ENCODE data around the gene MYL4.

MYL4 gene

GRCh38 chr17:47254403-47254943 is 45.3 kb downstream of the MYL4 start:
- peak overlapping the region; percentile 93 to 97 (median 94) for H3K4me3 Mint-ChIP-seq
- H3K9me3 Mint-ChIP-seq: peaks cover 4% of the 10 kb centered on the region
- peaks cover 15% of the 10 kb centered on the region for H3K4me1 Mint-ChIP-seq
- H3K27ac Mint-ChIP-seq: peak overlapping the region in 2 of 3 experiments; percentile 48 to 82
- H3K36me3 Mint-ChIP-seq (ENCODE audit: low read depth): no peaks in the 10 kb centered on the region
- TF ChIP-seq CTCF (IDR thresholded peaks at IDR 0.05; ENCODE audit: unreplicated experiment in 3 of 3): no peak
- H3K27me3 Mint-ChIP-seq (ENCODE audit: low read depth): peaks cover 69% of the 10 kb centered on the region

GRCh38 chr17:47257651-47258339 is 48.6 kb downstream of the MYL4 start:
- peaks cover 4% of the 10 kb centered on the region for H3K9me3 Mint-ChIP-seq
- peaks cover 50% of the 10 kb centered on the region for H3K27me3 Mint-ChIP-seq (ENCODE audit: low read depth)
- peak overlapping the region; percentile 32 to 71 (median 62) for H3K27ac Mint-ChIP-seq
- no peak for TF ChIP-seq CTCF (IDR thresholded peaks at IDR 0.05; ENCODE audit: unreplicated experiment in 3 of 3)
- no peak overlapping the region for H3K4me3 Mint-ChIP-seq
- H3K36me3 Mint-ChIP-seq (ENCODE audit: low read depth): no peaks in the 10 kb centered on the region
- peaks cover 15% of the 10 kb centered on the region for H3K4me1 Mint-ChIP-seq

GRCh38 chr17:47262586-47262985 is 53.4 kb downstream of the MYL4 start:
- Mint-ChIP-seq H3K36me3 (ENCODE audit: low read depth) (no peaks in the 10 kb centered on the region), H3K4me1 (peaks cover 10% of the 10 kb centered on the region), H3K27ac (no peak overlapping the region), H3K4me3 (no peak overlapping the region), H3K9me3 (peaks cover 4% of the 10 kb centered on the region), H3K27me3 (ENCODE audit: low read depth) (peaks cover 12% of the 10 kb centered on the region)
- TF ChIP-seq CTCF (IDR thresholded peaks at IDR 0.05; ENCODE audit: unreplicated experiment in 3 of 3): no peak

DNA sequence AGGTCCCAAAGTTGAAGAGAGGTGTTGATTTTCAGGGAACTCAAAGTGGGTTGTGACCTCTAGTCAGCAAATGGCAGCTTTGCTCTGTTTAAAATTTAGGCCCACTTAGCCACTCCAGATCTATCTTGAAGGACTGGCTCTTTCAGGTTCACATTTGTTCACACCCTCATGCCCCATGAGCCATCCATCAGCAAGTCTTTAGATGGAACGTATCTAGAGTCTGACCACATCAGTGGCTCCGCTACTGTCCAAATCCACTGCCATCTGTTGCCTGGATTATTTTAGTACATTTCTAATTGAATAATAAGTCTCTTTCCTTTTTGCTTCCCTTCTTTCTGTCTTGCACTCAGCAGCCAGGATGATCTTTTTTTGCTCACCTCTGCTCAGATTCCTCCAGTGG is 55.0 kb downstream of the MYL4 start:
- Mint-ChIP-seq H3K36me3 (ENCODE audit: low read depth) (peaks cover under 1% of the 10 kb centered on the region), H3K27ac (no peak overlapping the region), H3K4me1 (peaks cover 11% of the 10 kb centered on the region), H3K4me3 (no peak overlapping the region), H3K27me3 (ENCODE audit: low read depth) (peaks cover 7% of the 10 kb centered on the region), H3K9me3 (no peaks in the 10 kb centered on the region)
- no peak for TF ChIP-seq CTCF (IDR thresholded peaks at IDR 0.05; ENCODE audit: unreplicated experiment in 3 of 3)

DNA sequence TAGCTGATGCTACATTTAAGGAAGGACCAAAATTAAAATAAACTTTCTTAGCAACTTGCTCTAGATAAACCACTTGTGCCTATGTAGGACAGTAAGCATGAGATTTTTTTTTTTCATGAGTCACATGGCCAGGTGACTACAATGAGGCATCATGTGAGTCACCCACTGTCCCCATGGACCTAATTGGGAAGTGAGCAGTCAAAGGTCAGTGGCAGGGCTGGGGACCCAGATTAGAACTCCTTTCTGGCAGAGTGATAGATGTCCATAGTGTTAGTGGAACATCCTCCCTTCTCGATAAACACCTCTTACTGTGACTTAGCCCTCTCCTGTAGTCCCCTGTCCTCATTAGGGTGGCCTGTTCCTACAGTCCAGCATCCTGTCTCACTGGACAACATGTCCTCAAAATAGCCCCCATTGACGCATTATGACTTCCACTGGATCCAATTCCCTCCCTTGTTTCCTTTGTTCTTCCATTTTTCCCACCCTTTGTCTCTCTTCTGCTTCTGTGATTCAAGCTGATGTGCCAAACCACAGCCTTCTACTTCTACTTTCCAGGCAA is 56.9 kb downstream of the MYL4 start:
- H3K27ac Mint-ChIP-seq: no peak overlapping the region
- peaks cover 14% of the 10 kb centered on the region for H3K4me1 Mint-ChIP-seq
- no peak overlapping the region for H3K4me3 Mint-ChIP-seq

More for the DNA sequence above, 56.9 kb downstream of the MYL4 start:
- no peak for TF ChIP-seq CTCF (IDR thresholded peaks at IDR 0.05; ENCODE audit: unreplicated experiment in 3 of 3)
- Mint-ChIP-seq H3K36me3 (ENCODE audit: low read depth) (peaks cover 3% of the 10 kb centered on the region), H3K9me3 (peaks cover 4% of the 10 kb centered on the region), H3K27me3 (ENCODE audit: low read depth) (peaks cover 4% of the 10 kb centered on the region)

Data from nephron (organoid).